HG03095 (cell line): ENCODE measurements around the gene UBE2L3.

Experiments used
- ATAC-seq: cut with Tn5 transposase; IDR thresholded peaks from one replicate; pipeline ENCODE4 v1.9.1; 2021; ENCODE audit warnings: moderate library complexity; ENCODE audit not compliant: unreplicated experiment

The UBE2L3 gene

DNA sequence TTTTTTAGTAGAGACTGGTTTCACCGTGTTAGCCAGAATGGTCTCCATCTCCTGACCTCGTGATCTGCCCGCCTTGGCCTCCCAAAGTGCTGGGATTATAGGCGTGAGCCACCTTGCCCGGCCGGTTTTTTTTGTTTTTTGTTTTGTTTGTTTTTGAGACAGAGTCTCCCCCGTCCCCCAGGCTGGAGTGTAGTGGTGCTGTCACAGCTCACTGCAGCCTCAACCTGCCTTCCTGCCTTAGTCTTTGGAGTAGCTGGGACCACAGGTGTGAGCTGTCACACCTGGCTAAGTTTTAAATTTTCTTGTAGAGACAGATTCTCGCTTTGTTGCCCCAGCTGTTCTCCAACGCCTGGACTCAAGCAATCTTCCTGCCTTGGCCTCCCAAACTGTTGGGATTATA lies 101.5 kb downstream of the UBE2L3 start:
- ATAC-seq, result no peak

DNA sequence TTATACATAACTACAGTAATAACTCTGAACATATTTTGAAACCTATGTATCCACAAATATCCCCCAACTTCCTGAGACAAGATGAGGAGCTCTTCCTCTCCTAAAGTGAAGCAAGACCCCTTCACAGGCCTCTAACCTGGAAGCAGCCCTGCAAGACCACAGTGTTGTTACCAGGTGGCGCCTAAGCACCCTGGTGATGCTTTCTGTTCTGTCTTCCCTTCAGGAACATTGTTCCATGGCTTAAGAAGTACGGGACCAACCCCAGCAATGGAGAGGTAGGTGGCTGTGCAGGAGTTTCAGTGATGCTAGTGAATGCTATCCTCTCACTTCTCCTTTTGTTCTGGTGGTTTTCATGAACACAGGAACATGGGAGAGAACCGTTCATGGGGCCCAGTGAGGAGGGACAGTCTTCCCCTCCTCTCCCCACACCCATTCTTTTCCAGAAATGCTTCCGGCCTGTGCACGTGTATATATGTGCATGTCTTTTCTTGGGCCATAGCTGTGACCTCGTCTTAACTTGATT lies 104.7 kb downstream of the UBE2L3 start:
- no peak for ATAC-seq
